Left lung (tissue), 10 donors: Measurements from ENCODE around the gene ZDHHC21. TPM values are rescaled to one million over a fixed set of nuclear protein-coding genes. Genes with fewer than 3 reads are reported as not detected.
A peak's percentile ranks its signal among the peaks of the same experiment; 100 is the strongest.

ENCODE experiments used
- ATAC-seq: fragments of 200-7000 bp; cut with Tn5 transposase; one replicate; pipeline ENCODE4 v1.9.1; 2020; ENCODE audit warnings: moderate library complexity
- DNase-seq, 4 donors: peaks; one replicate each; pipeline ENCODE4 v3.0.0-alpha.2; 2013 to 2020
- H3K27ac ChIP-seq, 2 donors: fragments of 200-600 bp; sonication (generic) in 1 of 2; one replicate each; pipeline versions ENCODE4 v1.5.0 to v1.8.0; 2020 to 2021
- H3K27me3 ChIP-seq, 2 donors: fragments of 200-600 bp; sonication (generic) in 1 of 2; one replicate each; pipeline versions ENCODE4 v1.5.0 to v1.8.0; 2020 to 2021
- H3K36me3 ChIP-seq, 2 donors: fragments of 200-600 bp; sonication (generic) in 1 of 2; one replicate each; pipeline versions ENCODE4 v1.5.0 to v1.8.0; 2020 to 2021
- H3K4me1 ChIP-seq, 2 donors: fragments of 200-600 bp; one replicate each; pipeline ENCODE4 v1.8.0; 2021
- H3K4me3 ChIP-seq, 2 donors: fragments of 200-600 bp; sonication (generic) in 1 of 2; one replicate each; pipeline versions ENCODE4 v1.5.0 to v1.8.0; 2020 to 2021; ENCODE audit warnings: mild to moderate bottlenecking in 1 of 2
- H3K9me3 ChIP-seq, 2 donors: fragments of 200-600 bp; sonication (generic) in 1 of 2; one replicate each; pipeline versions ENCODE4 v1.5.0 to v1.8.0; 2020 to 2021
- CTCF ChIP-seq, 2 donors: fragments of 200-600 bp; sonication (generic) in 1 of 2; IDR thresholded peaks; one replicate each; pipeline versions ENCODE4 v1.5.0 to v1.8.0; 2021; ENCODE audit warnings: antibody characterized with exemption in 2 of 2
- intact Hi-C, 2 donors: fragments of 100-400 bp; cut with DNase I; formaldehyde crosslinking; loops; one replicate each; pipeline versions ENCODE4 v1.11.2 to v1.14.2; 2022
- polyA plus RNA-seq, 6 donors: library from polyadenylated mRNA; unstranded; fragments of 120-200 nt; gene quantifications; one replicate each; pipeline ENCODE4 v1.2.1, GENCODE V29; 2013; ENCODE audit not compliant: insufficient read length in 6 of 6
- total RNA-seq, 2 donors: library from RNA; stranded (reverse); fragmentation: NEBNext Ultra II Directional; extraction: Animal tissue kit (Norgen Biotek cat#: 25700); gene quantifications; one replicate each; pipeline ENCODE4 v1.2.1, GENCODE V29; 2021
- donor health status: DM: no; HTN: yes; CAD: no.
- donor health status: DM: no; HTN: no; CAD: no.

Gene ZDHHC21
- total and polyA plus RNA-seq, 8 donors = 19.4 to 27.7 (median 24.9) TPM

- no peak for ATAC-seq
- no peak overlapping the region for H3K27ac ChIP-seq
- peaks cover 0 to 15% of the 10 kb centered on the region in 2 donors for H3K36me3 ChIP-seq
- no peaks in the 10 kb centered on the region for H3K4me1 ChIP-seq
- H3K27me3 ChIP-seq = no peaks in the 10 kb centered on the region
- no peak for DNase-seq
- no peaks in the 10 kb centered on the region for H3K9me3 ChIP-seq
- intact Hi-C loops = no loop called here
- TF ChIP-seq CTCF (IDR thresholded peaks at IDR 0.05) = no peak
- no peak overlapping the region for H3K4me3 ChIP-seq
Measured at GRCh38 chr9:14618836-14619420, 74.3 kb downstream of the ZDHHC21 start.

- peaks cover 0 to 15% of the 10 kb centered on the region in 2 donors for H3K36me3 ChIP-seq
- peak in 2 of 4 donors; percentile 38 to 66 for DNase-seq
- intact Hi-C loops = no loop called here
- H3K9me3 ChIP-seq = no peaks in the 10 kb centered on the region
- peak; percentile 20 to 64 for TF ChIP-seq CTCF (IDR thresholded peaks at IDR 0.05)
- no peak overlapping the region for H3K4me3 ChIP-seq
- H3K4me1 ChIP-seq = no peaks in the 10 kb centered on the region
- peak; percentile 82 for ATAC-seq
- no peak overlapping the region for H3K27ac ChIP-seq
- H3K27me3 ChIP-seq = no peaks in the 10 kb centered on the region
Measured at GRCh38 chr9:14616188-14616982, 76.8 kb downstream of the ZDHHC21 start.

GRCh38 chr9:14608540-14608939, 84.7 kb downstream of the ZDHHC21 start:
- intact Hi-C loops = no loop called here
- DNase-seq = no peak
- Histone ChIP-seq H3K36me3 (no peaks in the 10 kb centered on the region), H3K9me3 (no peaks in the 10 kb centered on the region), H3K27ac (no peak overlapping the region), H3K27me3 (no peaks in the 10 kb centered on the region), H3K4me1 (no peaks in the 10 kb centered on the region), H3K4me3 (no peak overlapping the region)
- no peak for ATAC-seq
- no peak for TF ChIP-seq CTCF (IDR thresholded peaks at IDR 0.05)

DNA sequence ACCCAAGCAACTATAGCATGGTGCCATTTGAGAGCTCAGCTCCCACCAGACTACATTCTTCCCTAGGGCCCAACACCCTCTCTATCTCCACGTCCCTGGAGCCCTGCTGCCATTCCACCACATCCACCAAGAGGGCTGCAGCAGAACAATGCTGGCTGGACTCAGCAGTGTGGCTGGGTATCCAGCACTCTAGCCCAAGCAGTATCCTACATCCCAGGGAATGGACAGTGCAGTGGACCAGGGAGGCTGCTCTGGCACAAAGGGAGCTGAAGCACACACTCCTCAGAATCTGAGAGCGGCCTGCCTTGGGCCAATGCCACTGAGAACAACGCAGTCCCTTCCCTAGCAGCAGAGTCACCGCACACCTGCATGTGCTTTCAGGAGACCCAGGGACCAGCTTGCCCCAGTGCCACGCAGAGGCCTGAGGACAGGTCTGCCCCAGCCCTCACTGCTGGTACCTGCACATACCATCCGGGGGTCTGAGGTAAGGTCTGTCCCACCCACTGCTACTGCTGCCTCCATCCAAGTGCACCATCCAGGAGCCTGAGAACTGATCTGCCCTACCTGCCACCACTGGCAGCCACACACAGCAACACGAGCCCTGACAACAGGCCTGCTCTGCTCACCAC, 95.9 kb downstream of the ZDHHC21 start:
- peaks cover 0 to 11% of the 10 kb centered on the region in 2 donors for H3K9me3 ChIP-seq
- peak in 1 of 4 donors; percentile 27 for DNase-seq

More for the DNA sequence above, 95.9 kb downstream of the ZDHHC21 start:
- Histone ChIP-seq H3K4me3 (no peak overlapping the region), H3K36me3 (peaks cover 0 to 25% of the 10 kb centered on the region in 2 donors), H3K4me1 (no peaks in the 10 kb centered on the region), H3K27me3 (no peaks in the 10 kb centered on the region), H3K27ac (no peak overlapping the region)
- no peak for ATAC-seq
- intact Hi-C loops = no loop called here
- TF ChIP-seq CTCF (IDR thresholded peaks at IDR 0.05) = no peak
